WTC11 (cell line): ENCODE results near the gene CNP. TPM values are rescaled to one million over a fixed set of nuclear protein-coding genes. Genes with fewer than 3 reads are reported as not detected.

Source experiments
- ATAC-seq: fragments of 200-7000 bp; cut with Tn5 transposase; 2 replicates; pipeline ENCODE4 v1.10.0; 2021; ENCODE audit warnings: mild to moderate bottlenecking, moderate library complexity
- CTCF ChIA-PET: fragments of 300-600 bp; sonication (Branson Sonifier 250); formaldehyde crosslinking; loops from one replicate; lab custom pipeline; 2021; ENCODE audit warnings: antibody characterized with exemption; lab: Charles Lee
- POLR2A ChIA-PET: fragments of 350-600 bp; sonication (Branson Sonifier 250); formaldehyde crosslinking; loops from one replicate; lab custom pipeline; 2021; ENCODE audit warnings: antibody characterized with exemption; lab: Charles Lee
- DNase-seq: peaks from one replicate; pipeline ENCODE4 v3.0.0; 2021; ENCODE audit warnings: low spot score
- H3K27ac Mint-ChIP-seq: 2 replicates; pipeline ENCODE4 v1.8.0; 2021; ENCODE audit warnings: mixed read lengths
- H3K27me3 Mint-ChIP-seq: 2 replicates; pipeline ENCODE4 v1.8.0; 2021; ENCODE audit warnings: low read depth, mild to moderate bottlenecking, moderate library complexity, mixed read lengths
- H3K36me3 Mint-ChIP-seq: 2 replicates; pipeline ENCODE4 v1.8.0; 2021; ENCODE audit warnings: mixed read lengths
- H3K4me1 Mint-ChIP-seq: 2 replicates; pipeline ENCODE4 v1.8.0; 2022; ENCODE audit warnings: mixed read lengths
- H3K4me3 Mint-ChIP-seq: 2 replicates; pipeline ENCODE4 v1.8.0; 2021; ENCODE audit warnings: mild to moderate bottlenecking, moderate library complexity, mixed read lengths
- H3K9me3 Mint-ChIP-seq: 2 replicates; pipeline ENCODE4 v1.8.0; 2021; ENCODE audit warnings: mixed read lengths
- CREM ChIP-seq: sonication (generic); formaldehyde crosslinking; IDR thresholded peaks from 2 replicates; pipeline ENCODE4 v1.8.1; 2022; ENCODE audit warnings: mild to moderate bottlenecking, missing genetic modification reagents, moderate library complexity
- E2F5 ChIP-seq: sonication (generic); formaldehyde crosslinking; IDR thresholded peaks from 2 replicates; pipeline ENCODE4 v1.8.1; 2022; ENCODE audit warnings: mild to moderate bottlenecking, moderate library complexity, missing genetic modification reagents
- EMX1 ChIP-seq: fragments of 250-450 bp; sonication (Bioruptor Pico); IDR thresholded peaks from 2 replicates; pipeline ENCODE4 v1.8.0; 2021; ENCODE audit warnings: mild to moderate bottlenecking
- ERG ChIP-seq: fragments of 250-450 bp; sonication (Bioruptor Pico); IDR thresholded peaks from 2 replicates; pipeline ENCODE4 v1.8.0; 2021; ENCODE audit warnings: mild to moderate bottlenecking
- ESRRA ChIP-seq: sonication (generic); formaldehyde crosslinking; IDR thresholded peaks from 2 replicates; pipeline ENCODE4 v1.8.1; 2022; ENCODE audit warnings: mild to moderate bottlenecking, missing genetic modification reagents, borderline replicate concordance
- FOXP4 ChIP-seq: sonication (generic); formaldehyde crosslinking; IDR thresholded peaks from 2 replicates; pipeline ENCODE4 v1.8.0; 2022; ENCODE audit warnings: mild to moderate bottlenecking, missing genetic modification reagents
- IRF2 ChIP-seq: sonication (generic); formaldehyde crosslinking; IDR thresholded peaks from 2 replicates; pipeline ENCODE4 v1.8.0; 2022; ENCODE audit warnings: low read depth, missing genetic modification reagents, borderline replicate concordance
- JAZF1 ChIP-seq: fragments of 250-450 bp; sonication (Bioruptor Pico); IDR thresholded peaks from 2 replicates; pipeline ENCODE4 v1.9.0; 2021; ENCODE audit warnings: moderate library complexity, mild to moderate bottlenecking, inconsistent platforms
- MLX ChIP-seq: sonication (generic); formaldehyde crosslinking; IDR thresholded peaks from 2 replicates; pipeline ENCODE4 v1.8.1; 2023; ENCODE audit warnings: mild to moderate bottlenecking, missing genetic modification reagents, moderate library complexity
- MXD4 ChIP-seq: fragments of 250-450 bp; sonication (Bioruptor Pico); IDR thresholded peaks from 2 replicates; pipeline ENCODE4 v1.8.0; 2021; ENCODE audit warnings: mild to moderate bottlenecking, moderate library complexity, borderline replicate concordance
- NR2C2 ChIP-seq: sonication (generic); formaldehyde crosslinking; IDR thresholded peaks from 2 replicates; pipeline ENCODE4 v1.8.0; 2022; ENCODE audit warnings: mild to moderate bottlenecking, missing genetic modification reagents
- PREB ChIP-seq: sonication (generic); formaldehyde crosslinking; IDR thresholded peaks from 2 replicates; pipeline ENCODE4 v1.8.1; 2022; ENCODE audit warnings: mild to moderate bottlenecking, missing genetic modification reagents, moderate library complexity, borderline replicate concordance
- RORB ChIP-seq: fragments of 250-450 bp; sonication (Bioruptor Pico); IDR thresholded peaks from 2 replicates; pipeline ENCODE4 v1.9.0; 2021; ENCODE audit warnings: mild to moderate bottlenecking
- SOX15 ChIP-seq: fragments of 250-450 bp; sonication (Bioruptor Pico); IDR thresholded peaks from 2 replicates; pipeline ENCODE4 v1.9.0; 2021; ENCODE audit warnings: mild to moderate bottlenecking
- TCF7 ChIP-seq: sonication (generic); formaldehyde crosslinking; IDR thresholded peaks from 2 replicates; pipeline ENCODE4 v1.8.0; 2022; ENCODE audit warnings: mild to moderate bottlenecking, low read depth, missing genetic modification reagents, moderate library complexity
- TEAD4 ChIP-seq: sonication (generic); formaldehyde crosslinking; IDR thresholded peaks from 2 replicates; pipeline ENCODE4 v1.8.0; 2022; ENCODE audit warnings: mild to moderate bottlenecking, missing genetic modification reagents
- ZNF263 ChIP-seq: sonication (generic); formaldehyde crosslinking; IDR thresholded peaks from 2 replicates; pipeline ENCODE4 v1.8.1; 2022; ENCODE audit warnings: low read depth, mild to moderate bottlenecking, moderate library complexity, missing genetic modification reagents
- ZNF281 ChIP-seq: sonication (generic); formaldehyde crosslinking; IDR thresholded peaks from 2 replicates; pipeline ENCODE4 v1.8.0; 2023; ENCODE audit warnings: mild to moderate bottlenecking, missing genetic modification reagents
- ZNF416 ChIP-seq: fragments of 250-450 bp; sonication (Bioruptor Pico); IDR thresholded peaks from 2 replicates; pipeline ENCODE4 v1.9.0; 2021; ENCODE audit warnings: mild to moderate bottlenecking, inconsistent platforms
- ZNF425 ChIP-seq: fragments of 250-450 bp; sonication (Bioruptor Pico); conservative IDR thresholded peaks from 2 replicates; pipeline ENCODE4 v1.9.0; 2021; ENCODE audit warnings: mild to moderate bottlenecking
- total RNA-seq: library from RNA; stranded (reverse); gene quantifications from 3 replicates; pipeline ENCODE4 v1.2.3, GENCODE V29; 2021

Gene CNP
- total RNA-seq, 1 experiment from 2014 or later: 52.5 TPM

- POLR2A ChIA-PET: no interaction called here
- Mint-ChIP-seq H3K4me3 (no peak overlapping the region), H3K27ac (no peak overlapping the region), H3K27me3 (no peaks in the 10 kb centered on the region), H3K36me3 (peaks cover 45% of the 10 kb centered on the region), H3K9me3 (no peaks in the 10 kb centered on the region), H3K4me1 (no peaks in the 10 kb centered on the region)
- ATAC-seq (no peak), DNase-seq (no peak)
- CTCF ChIA-PET: interaction anchor here (0.8 to 1.6 kb wide), 2 partner anchors 14 to 187 kb away, joined by 3 read pairs; partner anchors contain the start of gene JUP
- TF ChIP-seq MXD4 (CRISPR knock-in tag) (no peak), PREB (CRISPR knock-in tag) (no peak), NR2C2 (CRISPR knock-in tag) (no peak), MLX (no peak), RORB (no peak), SOX15 (CRISPR knock-in tag) (no peak), ZNF416 (CRISPR knock-in tag) (no peak), EMX1 (CRISPR knock-in tag) (no peak), IRF2 (no peak), ZNF263 (CRISPR knock-in tag) (no peak), FOXP4 (CRISPR knock-in tag) (no peak), JAZF1 (CRISPR knock-in tag) (no peak), ZNF425 (CRISPR knock-in tag) (no peak), ESRRA (CRISPR knock-in tag) (no peak), CREM (CRISPR knock-in tag) (no peak), TCF7 (CRISPR knock-in tag) (no peak), ERG (no peak), TEAD4 (CRISPR knock-in tag) (no peak), E2F5 (CRISPR knock-in tag) (no peak), ZNF281 (CRISPR knock-in tag) (no peak)
- TF ChIP-seq, all 79 proteins: peak for 0
These were observed 6.8 kb downstream of the CNP start for GRCh38 chr17:41973408-41973811.
